ENCODE results near the gene OR6X1.

- TF ChIP-seq CTCF (conservative IDR thresholded peaks at IDR 0.05; ENCODE audit: low read length) (no peak), EZH2phosphoT487 (IDR thresholded peaks at IDR 0.05; ENCODE audit: borderline replicate concordance, low read depth, low read length) (no peak)
These were observed 16.4 kb upstream of the OR6X1 start for GRCh38 chr11:123770712-123771111.
